PC-9 (cell line): ENCODE results near the gene SPACA1. TPM values are rescaled to one million over a fixed set of nuclear protein-coding genes. Genes with fewer than 3 reads are reported as not detected.

Source experiments
- BruUV-seq: library from RNA; stranded (reverse); fragments of 400-500 nt; replicated peaks from 2 replicates; lab custom pipeline; 2021; lab: Mats Ljungman, UMichigan
- CTCF ChIA-PET: fragments of 300-600 bp; sonication (Branson Sonifier 250); formaldehyde crosslinking; loops from one replicate; lab custom pipeline; 2022; ENCODE audit warnings: antibody characterized with exemption; lab: Charles Lee
- POLR2A ChIA-PET: fragments of 300-600 bp; sonication (Branson Sonifier 250); formaldehyde crosslinking; loops from one replicate; lab custom pipeline; 2022; ENCODE audit warnings: antibody characterized with exemption; ENCODE audit not compliant: unreplicated experiment; lab: Charles Lee
- DNase-seq, 2 experiments: peaks; one replicate each; pipeline versions ENCODE4 v3.0.0 to v3.0.0-alpha.2; 2015 to 2022; ENCODE audit warnings: mixed read lengths in 1 of 2
- H2AFZ ChIP-seq: fragments of 200-600 bp; sonication (generic); 2 replicates; pipeline ENCODE4 v1.8.1; 2017; ENCODE audit warnings: antibody characterized with exemption
- H3F3A ChIP-seq: fragments of 200-600 bp; sonication (generic); 2 replicates; pipeline ENCODE4 v1.8.1; 2017; ENCODE audit warnings: antibody characterized with exemption, mild to moderate bottlenecking, low read depth; ENCODE audit not compliant: insufficient read depth
- H3K27ac ChIP-seq: fragments of 200-600 bp; sonication (generic); 2 replicates; pipeline ENCODE4 v1.6.1; 2016; ENCODE audit warnings: mixed run types
- H3K27me3 ChIP-seq: fragments of 200-600 bp; sonication (generic); 2 replicates; pipeline ENCODE4 v1.6.1; 2016; ENCODE audit warnings: low read depth, mixed run types; ENCODE audit not compliant: insufficient read depth
- H3K36me3 ChIP-seq: fragments of 200-600 bp; sonication (generic); 2 replicates; pipeline ENCODE4 v1.6.1; 2016; ENCODE audit warnings: low read depth, mixed run types
- H3K4me1 ChIP-seq: fragments of 200-600 bp; sonication (generic); replicated peaks from 2 replicates; pipeline ENCODE4 v1.6.1; 2016; ENCODE audit warnings: mixed run types; ENCODE audit not compliant: insufficient read depth
- H3K4me2 ChIP-seq: fragments of 200-600 bp; sonication (generic); 2 replicates; pipeline ENCODE4 v1.6.1; 2017; ENCODE audit warnings: mixed run types
- H3K4me3 ChIP-seq: fragments of 200-600 bp; sonication (generic); 2 replicates; pipeline ENCODE4 v1.6.1; 2016; ENCODE audit warnings: mixed run types
- H3K79me2 ChIP-seq: fragments of 200-600 bp; sonication (generic); 2 replicates; pipeline ENCODE4 v1.6.1; 2017; ENCODE audit warnings: low read depth, mixed run types
- H3K9me2 ChIP-seq: fragments of 200-600 bp; sonication (generic); 2 replicates; pipeline ENCODE4 v1.8.1; 2017; ENCODE audit warnings: mild to moderate bottlenecking; ENCODE audit not compliant: insufficient read depth
- H3K9me3 ChIP-seq: fragments of 200-600 bp; sonication (generic); 2 replicates; pipeline ENCODE4 v1.8.1; 2016; ENCODE audit warnings: low read depth; ENCODE audit not compliant: insufficient read depth
- H4K20me1 ChIP-seq: fragments of 200-600 bp; sonication (generic); 2 replicates; pipeline ENCODE4 v1.8.1; 2017; ENCODE audit not compliant: insufficient read depth
- CTCF ChIP-seq: fragments of 200-600 bp; sonication (generic); conservative IDR thresholded peaks from 2 replicates; pipeline ENCODE4 v1.6.1; 2017; ENCODE audit warnings: mixed run types, antibody characterized with exemption, mild to moderate bottlenecking, moderate library complexity
- EZH2 ChIP-seq: fragments of 200-600 bp; sonication (generic); IDR thresholded peaks from 2 replicates; pipeline ENCODE4 v1.8.0; 2017; ENCODE audit warnings: antibody characterized with exemption, low read depth
- intact Hi-C: fragments of 100-400 bp; cut with micrococcal nuclease; formaldehyde crosslinking; loops from one replicate; pipeline ENCODE4 v1.10.0; 2022; ENCODE audit not compliant: unreplicated experiment
- total RNA-seq: library from RNA; stranded (reverse); gene quantifications from 2 replicates; pipeline ENCODE4 v1.2.3, GENCODE V29; 2021

Gene SPACA1
- total RNA-seq, 1 experiment from 2014 or later = not detected

GRCh38 chr6:88008831-88009231, 38.8 kb upstream of the SPACA1 start:
- H2AFZ ChIP-seq = peak overlapping the region; percentile 68; the same call in 1 of the 2 replicates
- TF ChIP-seq CTCF (no peak), EZH2 (no peak)

DNA sequence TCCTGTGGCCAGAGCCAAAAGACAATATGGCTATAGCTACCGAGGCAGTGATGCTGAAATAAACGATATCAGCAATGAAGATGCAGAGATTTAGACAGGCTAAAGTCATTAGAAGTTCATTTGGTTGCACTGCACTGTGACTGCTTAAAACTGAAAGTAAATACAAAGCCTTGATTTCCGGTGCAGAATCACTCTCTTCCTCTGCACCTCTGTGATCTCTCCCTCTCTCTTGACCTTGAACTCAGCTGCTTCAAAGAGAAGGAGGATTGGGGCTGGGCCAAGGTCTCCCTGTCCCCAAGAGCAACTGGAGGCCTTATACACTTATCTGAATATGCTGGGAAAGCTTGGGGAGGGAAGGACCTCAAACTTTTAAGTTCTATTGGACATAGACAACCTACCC, 34.6 kb upstream of the SPACA1 start:
- no peaks in the 10 kb centered on the region for H3K9me3 ChIP-seq
- no peak for TF ChIP-seq CTCF
- TF ChIP-seq EZH2 = no peak
- H4K20me1 ChIP-seq = no peaks in the 10 kb centered on the region
- H3K4me1 ChIP-seq = no peaks in the 10 kb centered on the region
- no peaks in the 10 kb centered on the region for H3K79me2 ChIP-seq
- H3K36me3 ChIP-seq = no peaks in the 10 kb centered on the region
- H2AFZ ChIP-seq = no peak overlapping the region
- no peaks in the 10 kb centered on the region for H3F3A ChIP-seq
- H3K27me3 ChIP-seq = no peaks in the 10 kb centered on the region
- no peak overlapping the region for H3K4me3 ChIP-seq
- no peak for DNase-seq
- no peaks in the 10 kb centered on the region for H3K9me2 ChIP-seq
- no peak overlapping the region for H3K27ac ChIP-seq
- peak overlapping the region; percentile 13; the same call in 1 of the 2 replicates for H3K4me2 ChIP-seq
- POLR2A ChIA-PET = no interaction called here
- intact Hi-C loops = no loop called here
- no TSS peak for BruUV-seq
- CTCF ChIA-PET = no interaction called here

More at GRCh38 chr6:88008831-88009231, 38.8 kb upstream of the SPACA1 start:
- CTCF ChIA-PET = no interaction called here
- H3F3A ChIP-seq = no peaks in the 10 kb centered on the region
- H3K9me3 ChIP-seq = no peaks in the 10 kb centered on the region
- no peaks in the 10 kb centered on the region for H3K4me1 ChIP-seq
- DNase-seq = no peak
- H3K9me2 ChIP-seq = no peaks in the 10 kb centered on the region
- no peaks in the 10 kb centered on the region for H3K79me2 ChIP-seq
- H3K27ac ChIP-seq = no peak overlapping the region
- no peak overlapping the region for H3K4me3 ChIP-seq
- intact Hi-C loops = no loop called here
- BruUV-seq = no TSS peak
- H3K27me3 ChIP-seq = no peaks in the 10 kb centered on the region
- peak overlapping the region; percentile 61 for H3K4me2 ChIP-seq
- H4K20me1 ChIP-seq = no peaks in the 10 kb centered on the region
- POLR2A ChIA-PET = no interaction called here
- H3K36me3 ChIP-seq = no peaks in the 10 kb centered on the region

DNA sequence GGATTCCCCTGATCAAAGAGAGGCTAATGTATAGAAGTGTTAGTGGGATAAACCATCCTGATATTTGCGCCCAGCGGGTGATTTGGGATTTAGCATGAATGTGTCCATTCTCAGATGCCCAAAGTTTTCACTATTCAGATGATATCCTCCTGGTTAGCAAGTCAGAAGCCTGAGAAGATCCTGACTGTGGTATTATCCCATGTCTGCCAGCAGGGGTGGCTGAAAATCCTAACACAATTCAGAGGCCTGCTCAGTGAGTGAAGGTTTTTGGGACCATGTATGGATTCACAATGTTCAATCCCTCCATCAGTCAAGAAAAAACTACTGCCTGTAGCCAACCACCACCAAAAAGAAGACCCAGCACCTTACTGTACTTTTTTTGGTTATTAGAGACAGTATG, 34.1 kb upstream of the SPACA1 start:
- H3K4me3 ChIP-seq = no peak overlapping the region
- H3K4me2 ChIP-seq = no peak overlapping the region
- DNase-seq = no peak
- BruUV-seq = no TSS peak
- H3K27me3 ChIP-seq = no peaks in the 10 kb centered on the region
- ChIA-PET CTCF (no interaction called here), POLR2A (no interaction called here)
- no peaks in the 10 kb centered on the region for H3K9me3 ChIP-seq
- no peak overlapping the region for H2AFZ ChIP-seq
- intact Hi-C loops = no loop called here
- no peak for TF ChIP-seq EZH2
- no peak for TF ChIP-seq CTCF
- no peak overlapping the region for H3K27ac ChIP-seq
- H3K79me2 ChIP-seq = no peaks in the 10 kb centered on the region
- no peaks in the 10 kb centered on the region for H3F3A ChIP-seq
- H3K9me2 ChIP-seq = no peaks in the 10 kb centered on the region
- H3K36me3 ChIP-seq = no peaks in the 10 kb centered on the region
- no peaks in the 10 kb centered on the region for H4K20me1 ChIP-seq
- no peaks in the 10 kb centered on the region for H3K4me1 ChIP-seq
